GM12892 (cell line): Measurements from ENCODE around the gene MAP9. TPM values are rescaled to one million over a fixed set of nuclear protein-coding genes. Genes with fewer than 3 reads are reported as not detected.
"Not testable (repeated sequence)": the region's sequence is repeated elsewhere in the genome, so short reads cannot be mapped to it uniquely, and the experiment has no call there.

Experiments used
- DNase-seq: peaks from one replicate; pipeline ENCODE4 v3.0.0; 2011; ENCODE audit not compliant: insufficient read length
- FAIRE-seq: peaks from 2 replicates; lab custom pipeline; 2011; peaks lifted over from hg19 to GRCh38; lab: Jason Lieb, UNC
- POLR2A ChIP-seq: IDR thresholded peaks from 2 replicates; pipeline ENCODE4 v1.6.1; 2011; ENCODE audit warnings: low read depth, low read length, control low read depth
- POLR2AphosphoS5 ChIP-seq: IDR thresholded peaks from 2 replicates; pipeline ENCODE4 v1.6.1; 2011; ENCODE audit warnings: low read depth, low read length, control low read depth
- TAF1 ChIP-seq: IDR thresholded peaks from 2 replicates; pipeline ENCODE4 v1.6.1; 2011; ENCODE audit warnings: low read depth, mild to moderate bottlenecking, control low read depth, low read length, borderline replicate concordance
- polyA plus RNA-seq: library from polyadenylated mRNA; unstranded; fragments of >200 nt; gene quantifications from one replicate; pipeline ENCODE4 v1.2.1, GENCODE V29; 2012; ENCODE audit warnings: missing spikeins, inconsistent platforms; ENCODE audit not compliant: missing spikeins

MAP9 gene
- 4.2 TPM for polyA plus RNA-seq

DNA sequence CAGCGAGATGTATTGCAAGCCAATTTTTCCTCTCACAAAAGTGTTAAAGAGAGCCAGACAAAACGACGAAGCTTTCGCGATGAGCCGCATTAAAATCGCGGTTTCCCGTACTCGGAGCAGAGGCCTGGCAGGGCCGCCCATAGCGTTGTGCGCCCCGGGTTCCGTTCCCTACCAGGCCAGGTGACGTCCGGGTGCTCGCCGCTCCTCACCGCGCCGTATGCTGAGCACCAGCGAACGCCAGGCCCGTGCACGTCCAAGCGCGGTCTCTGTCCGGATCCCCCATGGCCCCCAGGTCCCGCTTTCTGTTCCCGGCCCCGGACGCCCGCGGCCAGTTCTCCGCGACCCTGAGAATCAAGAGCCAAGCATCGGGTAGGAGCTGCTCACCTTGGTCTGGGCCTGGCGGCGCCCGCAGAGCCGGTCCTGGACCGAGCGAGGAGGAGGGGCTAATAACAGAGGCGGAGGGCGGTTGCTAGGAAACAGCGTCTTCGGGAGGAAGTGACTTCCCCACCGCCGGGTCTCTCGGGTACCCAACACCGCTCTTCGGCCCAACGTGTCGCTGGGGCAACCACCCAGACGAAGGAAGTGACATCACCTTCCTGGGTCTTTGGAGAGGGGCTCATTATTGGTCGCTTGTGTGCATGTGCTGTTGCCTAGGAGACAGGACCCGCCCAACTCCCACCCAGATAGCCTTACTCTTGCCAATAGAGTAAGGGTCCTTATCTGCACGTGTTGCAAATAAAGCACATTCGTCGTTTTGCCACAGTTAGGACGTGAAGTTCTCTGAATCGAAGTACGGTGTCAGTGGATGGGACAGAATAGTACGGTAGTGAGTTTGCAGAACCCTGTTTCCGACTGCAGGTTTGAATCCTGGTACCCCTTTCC lies at the start of gene MAP9:
TSS of gene MAP9 (minus strand) at position 579 of the 882 bp plus-strand sequence. CDS start 1,115 bp downstream, outside the sequence.
- TF ChIP-seq TAF1: no peak
- TF ChIP-seq POLR2AphosphoS5: no peak
- no peak; the same call in 1 of the 2 replicates for TF ChIP-seq POLR2A
- FAIRE-seq: peak; percentile 97
- peak; percentile 68 for DNase-seq

DNA sequence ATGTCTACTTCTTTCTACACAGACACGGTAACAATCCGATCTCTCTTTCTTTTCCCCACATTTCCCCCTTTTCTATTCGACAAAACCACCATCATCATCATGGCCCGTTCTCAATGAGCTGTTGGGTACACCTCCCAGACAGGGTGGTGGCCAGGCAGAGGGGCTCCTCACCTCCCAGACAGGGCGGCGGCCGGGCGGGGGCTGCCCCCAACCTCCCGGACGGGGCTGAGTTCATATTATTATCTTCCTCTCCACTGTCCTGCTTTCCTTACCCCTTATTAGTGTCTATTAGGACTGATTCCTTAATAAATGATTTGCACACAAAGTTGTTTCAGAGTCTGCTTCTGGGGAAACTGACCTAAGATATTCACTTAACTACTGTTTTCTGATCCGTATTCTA lies 48.0 kb upstream of the MAP9 start:
- DNase-seq, FAIRE-seq: not testable (repeated sequence)

DNA sequence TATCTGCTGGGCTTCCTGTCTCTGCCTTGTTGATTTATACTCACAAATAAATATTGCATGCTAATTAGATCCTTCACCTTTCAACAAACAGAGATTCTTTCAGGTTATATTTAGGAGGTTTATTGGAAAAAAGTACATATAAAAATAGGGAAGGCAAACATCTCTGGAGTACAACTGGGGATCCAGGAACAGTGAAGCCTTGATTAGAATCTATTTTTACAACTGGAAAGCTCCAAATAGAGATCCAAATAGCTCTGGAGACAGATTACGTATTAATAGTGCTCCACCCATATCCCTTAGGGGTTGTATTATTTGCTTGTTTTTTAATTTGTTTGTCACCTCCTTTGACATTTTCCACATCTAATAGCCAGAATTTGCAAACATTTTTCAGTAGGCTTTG lies 46.9 kb upstream of the MAP9 start:
- DNase-seq: no peak
- no peak for TF ChIP-seq POLR2A
- no peak for TF ChIP-seq POLR2AphosphoS5
- no peak for TF ChIP-seq TAF1
- FAIRE-seq: no peak

DNA sequence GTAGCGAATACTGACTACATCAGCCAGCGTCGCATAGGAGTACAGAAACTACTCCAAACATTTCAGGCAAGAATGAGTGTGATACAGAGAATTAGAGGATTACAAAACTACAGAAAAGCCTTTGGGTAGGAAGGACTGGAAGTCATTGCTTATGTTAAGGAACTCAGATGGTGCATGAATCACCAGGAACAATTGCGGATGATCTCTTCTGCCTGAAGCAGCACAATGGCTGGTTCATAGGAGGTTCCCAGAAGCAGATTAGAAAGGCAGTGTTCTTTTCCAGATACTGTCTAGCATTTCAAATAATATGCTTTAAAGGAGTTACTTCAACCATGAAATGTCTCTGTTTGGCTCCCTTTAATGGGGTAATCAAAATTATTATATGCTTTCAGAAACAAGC lies 42.5 kb upstream of the MAP9 start:
- TF ChIP-seq POLR2AphosphoS5 (no peak), TAF1 (no peak)
- FAIRE-seq (no peak), DNase-seq (no peak)

DNA sequence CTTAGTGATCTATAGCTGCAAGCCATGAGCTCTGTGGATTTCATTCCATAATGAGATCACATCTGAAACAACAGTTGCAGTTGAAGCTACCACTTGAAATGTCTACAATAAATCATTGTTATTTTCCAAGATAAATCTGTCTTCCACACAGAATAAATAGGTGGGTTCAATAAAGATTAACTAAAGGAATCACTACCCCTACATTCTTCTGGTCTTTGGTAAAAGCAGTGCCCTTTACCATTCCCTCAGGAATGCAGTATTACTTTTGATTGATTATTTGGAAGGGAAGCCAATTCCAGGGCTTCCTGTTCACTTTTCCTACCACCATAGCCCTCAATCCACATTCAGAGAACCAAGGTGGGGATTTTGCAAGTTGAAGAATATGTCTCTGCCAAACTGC lies 38.9 kb upstream of the MAP9 start:
- DNase-seq: no peak
- no peak for FAIRE-seq
- TF ChIP-seq POLR2AphosphoS5 (no peak), POLR2A (no peak), TAF1 (no peak)

DNA sequence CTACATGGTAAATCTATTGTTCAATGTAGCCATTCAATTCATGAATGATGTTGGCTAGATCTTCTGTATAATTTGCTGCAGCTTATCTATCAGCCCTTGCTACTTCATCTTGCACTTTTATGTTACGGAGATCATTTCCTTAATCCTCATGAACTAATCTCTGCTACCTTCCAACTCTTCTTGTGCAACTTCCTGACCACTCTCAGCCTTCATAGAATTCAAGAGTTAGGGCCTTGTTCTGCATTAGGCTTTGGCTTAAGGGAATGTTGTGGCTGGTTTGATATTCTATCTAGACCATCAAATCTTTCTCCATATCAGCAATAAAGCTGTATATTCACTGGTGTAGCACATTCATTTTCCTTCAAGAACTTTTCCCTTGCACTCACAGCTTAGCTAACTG lies 36.7 kb upstream of the MAP9 start:
- no peak for TF ChIP-seq POLR2AphosphoS5
- no peak for TF ChIP-seq TAF1
- TF ChIP-seq POLR2A: no peak
- FAIRE-seq (no peak), DNase-seq (no peak)

DNA sequence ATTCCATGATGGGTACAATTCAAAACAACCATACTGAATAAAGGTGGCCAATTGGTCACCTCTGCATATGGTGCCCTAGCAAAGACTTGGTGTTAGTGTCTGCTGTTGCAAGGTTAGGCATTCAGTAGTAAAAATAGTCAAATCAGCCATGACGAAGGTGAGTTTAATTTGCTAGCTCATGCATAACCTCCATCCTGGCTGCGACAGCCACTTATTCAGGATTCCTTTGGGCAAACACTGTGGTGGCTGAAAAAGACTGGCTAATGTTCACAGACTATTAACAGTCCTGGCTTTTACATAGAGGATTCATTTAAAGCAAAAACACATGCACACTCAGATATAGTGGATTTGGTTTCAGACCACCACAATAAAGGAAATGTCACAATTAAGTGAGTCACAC lies 34.8 kb upstream of the MAP9 start:
- TF ChIP-seq TAF1 (no peak), POLR2AphosphoS5 (no peak)
- DNase-seq (no peak), FAIRE-seq (no peak)

DNA sequence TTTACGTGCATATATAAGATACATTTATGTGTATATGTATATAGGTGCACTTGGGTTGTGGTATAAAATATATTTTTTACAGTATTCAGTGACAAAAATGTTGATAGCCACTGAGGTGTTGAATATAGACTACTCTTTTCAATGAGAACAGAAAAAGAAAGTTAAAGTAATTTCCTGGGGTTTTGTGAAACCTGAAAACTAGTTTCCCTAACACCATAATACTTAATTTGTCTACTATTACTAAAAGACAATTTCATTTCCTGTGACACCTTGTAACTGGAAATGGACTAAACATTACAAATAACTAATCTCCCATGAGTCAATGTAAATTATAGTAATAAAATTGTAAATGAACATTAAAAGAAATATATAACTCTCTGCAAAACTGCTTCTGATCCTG lies 32.0 kb upstream of the MAP9 start:
- no peak for FAIRE-seq
- TF ChIP-seq POLR2AphosphoS5 (no peak), POLR2A (no peak), TAF1 (no peak)
- no peak for DNase-seq

DNA sequence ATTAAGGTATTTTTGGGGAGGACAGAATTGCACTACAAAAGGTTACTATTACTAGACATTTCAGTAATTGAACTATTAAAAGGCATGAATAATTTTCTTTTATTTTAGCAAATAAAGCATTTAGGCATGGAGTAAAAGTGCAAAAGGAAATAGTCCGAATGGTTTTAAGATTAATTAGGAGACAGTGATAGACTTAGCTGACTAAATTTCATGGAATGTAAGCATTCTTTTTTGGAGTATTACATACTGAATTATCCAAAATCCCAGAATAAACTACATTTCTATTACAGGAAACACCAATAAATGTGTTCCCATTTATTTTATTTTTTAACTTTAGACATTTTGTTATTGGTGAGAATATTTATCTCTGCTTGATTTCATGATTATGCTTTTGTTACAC lies 30.7 kb upstream of the MAP9 start:
- DNase-seq (no peak), FAIRE-seq (no peak)
- no peak for TF ChIP-seq TAF1
- TF ChIP-seq POLR2A: no peak
- TF ChIP-seq POLR2AphosphoS5: no peak

DNA sequence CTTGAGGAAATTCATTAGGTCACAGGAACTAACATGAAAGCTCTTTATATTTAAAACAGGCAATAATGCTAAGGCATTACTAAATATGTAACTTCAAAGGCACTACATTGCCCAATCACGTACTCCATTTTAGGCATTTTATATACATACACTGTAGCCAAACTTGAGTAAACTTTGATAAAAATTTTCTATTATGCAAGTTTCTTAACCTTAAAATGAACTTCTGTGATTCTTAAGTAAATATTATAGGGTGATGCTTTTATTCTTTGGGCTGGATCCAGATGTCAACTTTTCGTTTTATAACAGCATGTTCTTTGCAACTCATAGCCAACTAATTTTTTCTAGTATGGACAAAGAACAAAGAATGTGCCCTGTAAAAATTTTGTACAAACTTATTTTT lies 28.3 kb upstream of the MAP9 start:
- TF ChIP-seq POLR2A (no peak), POLR2AphosphoS5 (no peak)
- FAIRE-seq: no peak
- DNase-seq: no peak

DNA sequence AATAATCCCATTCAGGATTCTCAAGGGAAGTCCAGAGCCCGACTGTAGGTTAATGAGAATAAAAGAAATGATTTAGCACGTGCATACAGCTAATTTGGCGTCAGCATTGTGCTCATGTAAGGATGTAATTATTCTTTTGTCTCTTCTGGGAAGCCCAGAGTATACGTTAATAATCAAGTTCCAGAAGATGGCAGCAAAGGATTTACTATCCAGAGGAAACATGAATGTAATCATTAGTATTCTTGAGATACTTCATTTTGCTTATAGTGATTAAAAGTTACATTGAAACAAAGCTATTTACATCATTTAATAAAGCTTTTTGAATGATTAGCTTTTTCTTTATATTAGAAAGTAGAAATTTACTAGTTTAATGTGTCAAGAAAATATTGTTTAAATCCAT lies 27.1 kb upstream of the MAP9 start:
- FAIRE-seq (no peak), DNase-seq (no peak)
- TF ChIP-seq TAF1: no peak

DNA sequence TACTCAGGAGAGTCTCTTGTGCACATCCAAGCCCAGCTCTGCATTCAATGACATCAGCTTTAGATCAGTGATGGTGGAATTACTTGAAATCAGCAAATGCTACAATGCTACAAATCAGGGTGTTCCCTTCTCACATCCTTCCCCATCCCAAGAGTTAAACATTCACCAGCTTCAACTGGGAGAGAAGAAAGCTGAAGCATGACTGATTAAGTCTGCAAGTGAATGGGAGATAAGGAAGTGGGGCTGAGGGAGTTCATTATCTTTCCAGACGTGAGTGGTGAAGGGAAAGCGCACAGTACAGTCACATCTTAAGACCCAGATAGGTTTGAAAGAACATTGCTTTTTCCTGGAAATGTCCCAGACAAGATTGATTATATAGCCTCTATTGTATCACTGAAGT lies 26.2 kb upstream of the MAP9 start:
- TF ChIP-seq TAF1: no peak
- TF ChIP-seq POLR2AphosphoS5: no peak
- no peak for TF ChIP-seq POLR2A
- no peak for FAIRE-seq

More for the DNA sequence above, 26.2 kb upstream of the MAP9 start:
- DNase-seq: no peak
